Skeletal muscle satellite cell (primary cell): ENCODE results near the gene POLR2J3.
"Not testable (repeated sequence)": the region's sequence is repeated elsewhere in the genome, so short reads cannot be mapped to it uniquely, and the experiment has no call there.

ENCODE experiments used
- H3K27me3 ChIP-seq: 2 replicates; pipeline ENCODE4 v1.7.0; 2013; ENCODE audit warnings: low read length; ENCODE audit not compliant: control insufficient read depth, insufficient read depth
- H3K36me3 ChIP-seq: 2 replicates; pipeline ENCODE4 v1.7.0; 2013; ENCODE audit warnings: mild to moderate bottlenecking, control low read depth, low read length; ENCODE audit not compliant: insufficient read depth
- H3K4me1 ChIP-seq: 2 replicates; pipeline ENCODE4 v1.7.0; 2013; ENCODE audit warnings: low read length; ENCODE audit not compliant: control insufficient read depth, insufficient read depth
- H3K4me2 ChIP-seq: 2 replicates; pipeline ENCODE4 v1.7.0; 2013; ENCODE audit warnings: mild to moderate bottlenecking, low read length
- H3K4me3 ChIP-seq: 2 replicates; pipeline ENCODE4 v1.7.0; 2013; ENCODE audit warnings: low read length
- H3K9ac ChIP-seq: 2 replicates; pipeline ENCODE4 v1.7.0; 2013; ENCODE audit warnings: mild to moderate bottlenecking, low read depth, low read length, moderate library complexity
- H3K9me3 ChIP-seq: replicated peaks from 2 replicates; pipeline ENCODE4 v1.7.0; 2013; ENCODE audit warnings: mild to moderate bottlenecking, control low read depth, low read length

Gene POLR2J3

GRCh38 chr7:102577315-102578240 is 5.2 kb upstream of the POLR2J3 start:
- H3K4me2 ChIP-seq, H3K9me3 ChIP-seq, H3K4me3 ChIP-seq, H3K4me1 ChIP-seq, H3K9ac ChIP-seq, H3K36me3 ChIP-seq, H3K27me3 ChIP-seq: not testable (repeated sequence)

GRCh38 chr7:102576363-102576762 is 4.0 kb upstream of the POLR2J3 start:
- H3K4me1 ChIP-seq, H3K9ac ChIP-seq, H3K27me3 ChIP-seq, H3K36me3 ChIP-seq, H3K4me3 ChIP-seq, H3K4me2 ChIP-seq, H3K9me3 ChIP-seq: not testable (repeated sequence)

GRCh38 chr7:102574607-102575006 is 2.2 kb upstream of the POLR2J3 start:
- not testable (repeated sequence) for H3K4me1 ChIP-seq, H3K27me3 ChIP-seq

GRCh38 chr7:102568620-102569019 is 3.8 kb downstream of the POLR2J3 start:
- not testable (repeated sequence) for H3K4me3 ChIP-seq, H3K4me1 ChIP-seq, H3K4me2 ChIP-seq, H3K9me3 ChIP-seq, H3K27me3 ChIP-seq, H3K9ac ChIP-seq, H3K36me3 ChIP-seq

More at GRCh38 chr7:102574607-102575006, 2.2 kb upstream of the POLR2J3 start:
- not testable (repeated sequence) for H3K36me3 ChIP-seq, H3K9ac ChIP-seq, H3K4me3 ChIP-seq, H3K4me2 ChIP-seq, H3K9me3 ChIP-seq

DNA sequence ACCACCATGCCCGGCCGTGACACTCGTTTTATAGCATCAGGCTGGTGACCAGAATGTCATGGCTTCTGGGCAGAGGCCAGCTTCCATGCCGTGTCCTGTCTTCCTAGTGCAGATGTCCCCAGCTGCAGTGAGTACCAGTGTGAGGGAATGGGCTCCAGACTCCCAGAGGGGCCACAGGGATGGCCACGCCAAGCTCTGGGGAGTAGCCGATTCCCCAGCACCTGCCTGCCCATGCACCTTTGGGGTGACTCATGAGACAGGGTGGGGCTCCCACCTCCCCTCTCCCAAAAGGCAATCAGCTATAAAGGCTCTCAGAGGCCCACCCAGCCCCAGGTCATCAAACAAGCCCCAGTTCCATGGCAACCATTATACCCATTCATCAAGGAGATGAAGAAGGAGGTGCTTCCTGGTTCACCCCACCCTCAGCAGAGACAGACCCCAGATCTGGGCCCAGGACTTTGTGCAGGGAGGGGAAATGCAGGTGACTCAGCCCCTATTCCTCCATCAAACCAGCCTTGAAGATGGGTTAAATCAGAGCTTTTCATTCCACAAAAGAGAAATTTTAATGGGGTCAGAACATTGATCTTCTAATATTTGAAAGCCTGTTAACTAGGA is 21.5 kb downstream of the POLR2J3 start, which contains the start of gene SPDYE2:
Gene SPDYE2 (plus strand): TSS at position 419 of the 615 bp plus-strand sequence. CDS start 2,030 bp downstream, outside the sequence.
- H3K36me3 ChIP-seq, H3K9me3 ChIP-seq, H3K4me1 ChIP-seq, H3K27me3 ChIP-seq, H3K4me2 ChIP-seq, H3K9ac ChIP-seq, H3K4me3 ChIP-seq: not testable (repeated sequence)

DNA sequence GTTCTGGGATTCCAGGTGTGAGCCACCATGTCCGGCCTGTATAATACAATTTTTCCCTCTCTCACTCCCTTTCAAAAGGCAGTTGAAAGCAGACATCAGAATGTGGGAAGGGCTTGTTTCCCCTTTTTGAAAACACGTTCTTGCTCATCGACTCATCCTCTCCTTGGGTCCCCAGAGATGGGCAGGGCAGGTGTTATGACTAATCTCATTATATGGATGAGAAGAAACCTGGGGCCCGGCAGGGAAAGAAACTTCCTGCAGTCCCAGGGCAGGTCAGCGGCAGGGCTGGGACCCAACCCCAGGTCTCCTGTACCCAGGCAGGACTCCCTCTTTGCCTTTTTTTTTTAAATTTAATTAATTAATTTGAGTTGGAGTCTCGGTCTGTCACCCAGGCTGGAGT is 26.0 kb downstream of the POLR2J3 start:
- not testable (repeated sequence) for H3K27me3 ChIP-seq, H3K4me1 ChIP-seq, H3K4me2 ChIP-seq, H3K9ac ChIP-seq, H3K4me3 ChIP-seq, H3K9me3 ChIP-seq, H3K36me3 ChIP-seq

DNA sequence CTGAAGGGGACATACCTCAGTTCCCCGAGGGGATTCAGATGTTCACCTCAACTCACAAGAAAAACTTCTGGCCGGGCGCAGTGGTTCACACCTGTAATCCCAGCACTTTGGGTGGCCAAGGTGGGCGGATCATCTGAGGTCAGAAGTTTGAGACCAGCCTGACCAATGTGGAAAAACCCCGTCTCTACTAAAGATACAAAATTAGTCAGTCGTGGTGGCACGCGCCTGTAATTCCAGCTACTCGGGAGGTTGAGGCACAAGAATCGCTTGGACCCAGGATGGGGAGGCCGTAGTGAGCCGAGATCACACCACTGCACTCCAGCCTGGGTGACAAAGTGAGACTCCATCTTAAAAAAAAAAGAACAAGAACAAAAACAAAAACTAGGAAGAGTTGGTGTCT is 27.1 kb downstream of the POLR2J3 start:
- H3K27me3 ChIP-seq, H3K4me2 ChIP-seq, H3K9me3 ChIP-seq, H3K36me3 ChIP-seq, H3K4me1 ChIP-seq, H3K9ac ChIP-seq, H3K4me3 ChIP-seq: not testable (repeated sequence)

- not testable (repeated sequence) for H3K36me3 ChIP-seq, H3K9ac ChIP-seq, H3K4me2 ChIP-seq, H3K4me3 ChIP-seq, H3K4me1 ChIP-seq, H3K27me3 ChIP-seq, H3K9me3 ChIP-seq
These were observed 28.0 kb downstream of the POLR2J3 start for GRCh38 chr7:102544372-102544771.

DNA sequence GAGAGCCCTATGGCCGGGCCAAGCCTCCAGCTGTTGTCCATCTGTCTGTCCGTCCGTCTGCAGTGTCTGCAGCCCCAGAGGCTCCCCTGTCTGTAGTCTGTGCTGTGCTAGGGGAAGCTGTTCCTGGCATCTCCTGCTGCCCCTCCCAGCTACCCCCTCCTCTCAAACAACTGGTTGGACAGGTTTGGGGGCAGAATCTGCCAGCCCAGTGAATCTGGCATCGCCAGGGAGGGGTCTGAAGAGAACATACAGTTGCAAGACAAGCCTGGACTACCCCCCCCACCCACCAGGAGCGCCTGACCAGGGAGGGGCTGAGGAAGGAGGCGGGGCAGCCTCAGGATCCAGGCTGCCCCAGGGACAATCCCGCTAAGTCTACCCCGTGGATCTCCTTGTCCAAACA is 28.8 kb downstream of the POLR2J3 start, which contains the start of gene UPK3BL2:
Gene UPK3BL2 (minus strand): TSS at position 101 of the 400 bp plus-strand sequence. CDS start 60 bp downstream, at position 41.
- H3K36me3 ChIP-seq, H3K27me3 ChIP-seq, H3K9ac ChIP-seq, H3K4me2 ChIP-seq, H3K4me1 ChIP-seq, H3K9me3 ChIP-seq, H3K4me3 ChIP-seq: not testable (repeated sequence)

DNA sequence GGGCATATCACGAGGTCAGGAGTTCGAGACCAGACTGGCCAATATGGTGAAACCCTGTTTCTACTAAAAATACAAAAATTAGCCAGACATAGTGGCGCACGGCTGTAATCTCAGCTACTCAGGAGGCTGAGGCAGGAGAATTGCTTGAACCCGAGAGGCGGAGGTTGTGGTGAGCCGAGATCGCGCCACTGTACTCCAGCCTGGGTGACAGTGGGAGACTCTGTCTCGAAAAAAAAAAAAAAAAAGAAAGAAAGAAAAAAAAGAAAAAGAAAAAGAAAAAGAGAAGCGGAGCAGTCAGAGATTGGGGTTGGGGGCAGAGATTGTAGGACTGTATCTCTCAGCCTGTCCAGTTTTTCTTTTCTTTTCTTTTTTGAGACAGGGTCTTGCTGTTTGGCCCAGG is 29.6 kb downstream of the POLR2J3 start:
- not testable (repeated sequence) for H3K9ac ChIP-seq, H3K36me3 ChIP-seq, H3K4me1 ChIP-seq, H3K4me3 ChIP-seq, H3K4me2 ChIP-seq, H3K9me3 ChIP-seq, H3K27me3 ChIP-seq

DNA sequence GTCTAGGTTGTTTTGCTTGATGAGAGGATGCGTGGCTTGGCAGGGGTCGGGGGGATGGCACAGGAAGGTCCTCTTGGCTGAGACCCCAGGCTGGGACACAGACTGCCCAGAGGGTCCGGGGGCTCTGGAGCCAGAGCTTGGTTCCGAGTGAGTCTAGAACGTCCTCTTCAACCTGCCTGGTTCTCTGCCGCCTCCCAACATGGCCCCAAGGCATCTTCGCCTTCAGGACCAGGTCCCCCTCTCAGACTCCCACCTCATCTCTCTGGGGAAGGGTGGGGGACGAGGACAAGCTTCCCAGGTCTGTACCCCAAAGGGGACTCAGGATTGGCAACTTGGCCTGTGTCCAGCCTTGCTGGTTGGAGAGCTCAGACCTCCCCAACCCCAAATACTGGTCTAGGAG is 30.3 kb downstream of the POLR2J3 start:
- not testable (repeated sequence) for H3K27me3 ChIP-seq, H3K4me3 ChIP-seq, H3K4me2 ChIP-seq, H3K9ac ChIP-seq, H3K9me3 ChIP-seq, H3K36me3 ChIP-seq, H3K4me1 ChIP-seq

- not testable (repeated sequence) for H3K36me3 ChIP-seq, H3K4me2 ChIP-seq, H3K9ac ChIP-seq, H3K27me3 ChIP-seq, H3K9me3 ChIP-seq, H3K4me3 ChIP-seq, H3K4me1 ChIP-seq
These were observed 31.8 kb downstream of the POLR2J3 start for GRCh38 chr7:102540604-102541003.
